HepG2 (cell line): Measurements from ENCODE around the gene NABP1. TPM values are rescaled to one million over a fixed set of nuclear protein-coding genes. Genes with fewer than 3 reads are reported as not detected.
"Not testable (repeated sequence)": the region's sequence is repeated elsewhere in the genome, so short reads cannot be mapped to it uniquely, and the experiment has no call there.

Experiments used
- ATAC-seq: fragments of 200-7000 bp; cut with Tn5 transposase; 3 replicates; pipeline ENCODE4 v1.9.1; 2020; ENCODE audit warnings: mild to moderate bottlenecking, moderate library complexity
- BruUV-seq: library from RNA; stranded (reverse); fragments of 400-500 nt; replicated peaks from 2 replicates; lab custom pipeline; 2021; lab: Mats Ljungman, UMichigan
- CTCF ChIA-PET: fragments of 300-600 bp; formaldehyde crosslinking; extraction: SDS; loops from one replicate; lab custom pipeline; 2021; ENCODE audit warnings: low total read pairs, inconsistent platforms, low intra/inter-chr PET ratio; lab: Yijun Ruan, JAX
- POLR2A ChIA-PET: fragments of 350-600 bp; sonication (Branson Sonifier 250); formaldehyde crosslinking; loops from one replicate; lab custom pipeline; 2020; ENCODE audit warnings: antibody characterized with exemption, inconsistent platforms; lab: Yijun Ruan, JAX
- DNase-seq: peaks from one replicate; pipeline ENCODE4 v3.0.0-alpha.2; 2015; ENCODE audit warnings: low spot score
- FAIRE-seq: peaks from 3 replicates; lab custom pipeline; 2011; peaks lifted over from hg19 to GRCh38; lab: Jason Lieb, UNC
- H2AFZ ChIP-seq: one replicate; pipeline ENCODE4 v1.6.1; 2011; ENCODE audit warnings: low read length, inconsistent platforms
- H3K27ac ChIP-seq: fragments of 300-600 bp; 3 replicates; pipeline ENCODE4 v1.8.0; 2011; ENCODE audit warnings: mixed run types, mild to moderate bottlenecking, mixed read lengths, low read length, inconsistent platforms; ENCODE audit not compliant: insufficient read depth; ENCODE audit errors: extremely low read length
- H3K27me3 ChIP-seq, 2 experiments: fragments of 200-600 bp in 1 of 2; 2 replicates in 1 of 2; 3 replicates in 1 of 2; pipeline versions ENCODE4 v1.6.0 to v1.8.0; 2011; ENCODE audit warnings: low read length in 2 of 2, mild to moderate bottlenecking in 2 of 2, moderate library complexity in 2 of 2, inconsistent platforms in 1 of 2; ENCODE audit not compliant: insufficient read depth in 2 of 2, control insufficient read depth in 1 of 2
- H3K36me3 ChIP-seq, 2 experiments: fragments of 200-600 bp in 1 of 2; replicated peaks in 1 of 2; 2 replicates in 1 of 2; 3 replicates in 1 of 2; pipeline versions ENCODE4 v1.5.1 to v1.8.0; 2011; ENCODE audit warnings: low read length in 2 of 2, inconsistent platforms in 1 of 2; ENCODE audit not compliant: insufficient read depth in 2 of 2, control insufficient read depth in 1 of 2
- H3K4me1 ChIP-seq: 2 replicates; pipeline ENCODE4 v1.5.1; 2012; ENCODE audit warnings: low read length, inconsistent platforms; ENCODE audit not compliant: insufficient read depth
- H3K4me2 ChIP-seq: 2 replicates; pipeline ENCODE4 v1.6.0; 2011; ENCODE audit warnings: low read depth, low read length, inconsistent platforms
- H3K4me3 ChIP-seq, 3 experiments: fragments of 200-600 bp in 1 of 3; sonication (generic), shearing (Covaris generic) in 1 of 3; replicated peaks in 1 of 3; 2 replicates each; pipeline ENCODE4 v1.5.1; 2011 to 2016; ENCODE audit warnings: low read length in 3 of 3, inconsistent platforms in 2 of 3, low read depth in 2 of 3, mild to moderate bottlenecking in 2 of 3, control low read depth in 1 of 3, mixed read lengths in 1 of 3; ENCODE audit not compliant: insufficient read depth in 1 of 3
- H3K79me2 ChIP-seq: one replicate; pipeline ENCODE4 v1.6.1; 2011; ENCODE audit warnings: low read length, inconsistent platforms; ENCODE audit not compliant: insufficient read depth
- H3K9ac ChIP-seq: 2 replicates; pipeline ENCODE4 v1.6.0; 2011; ENCODE audit warnings: mild to moderate bottlenecking, low read depth, low read length, inconsistent platforms; ENCODE audit not compliant: insufficient read depth
- H3K9me3 ChIP-seq: 2 replicates; pipeline ENCODE4 v1.5.1; 2012; ENCODE audit warnings: mild to moderate bottlenecking, low read length
- H4K20me1 ChIP-seq: 2 replicates; pipeline ENCODE4 v1.6.0; 2011; ENCODE audit warnings: inconsistent platforms, mild to moderate bottlenecking, low read length, moderate library complexity; ENCODE audit not compliant: insufficient read depth
- CBFB ChIP-seq: sonication (generic); formaldehyde crosslinking; IDR thresholded peaks from 2 replicates; pipeline ENCODE4 v1.4.0; 2020; ENCODE audit warnings: missing genetic modification reagents
- MEIS1 ChIP-seq: sonication (generic); formaldehyde crosslinking; IDR thresholded peaks from 2 replicates; pipeline ENCODE4 v1.9.0; 2021; ENCODE audit warnings: mild to moderate bottlenecking, missing genetic modification reagents, moderate library complexity, borderline replicate concordance
- NFYB ChIP-seq: sonication (generic); formaldehyde crosslinking; IDR thresholded peaks from 2 replicates; pipeline ENCODE4 v1.4.0; 2020; ENCODE audit warnings: missing genetic modification reagents
- ZC3H13 ChIP-seq: sonication (generic); formaldehyde crosslinking; IDR thresholded peaks from 2 replicates; pipeline ENCODE4 v1.8.1; 2023; ENCODE audit warnings: mild to moderate bottlenecking, missing genetic modification reagents, moderate library complexity
- ZNF605 ChIP-seq: sonication (generic); formaldehyde crosslinking; IDR thresholded peaks from 2 replicates; pipeline ENCODE4 v1.8.0; 2022; ENCODE audit warnings: mild to moderate bottlenecking, missing genetic modification reagents
- WGBS: methylation state at CpG from one replicate; pipeline ENCODE4 v1.1.6; 2017; ENCODE audit warnings: low lambda C conversion rate; 5-methylcytosine and 5-hydroxymethylcytosine counted together
- in situ Hi-C: cut with HindIII; loops from 2 replicates; pipeline ENCODE4 v1.10.0; 2017; ENCODE audit warnings: low pct_unique_long_range_greater_than_20kb; ENCODE audit not compliant: extremely low pct_ligation_motif_present
- intact Hi-C: fragments of 100-400 bp; cut with micrococcal nuclease; formaldehyde crosslinking; loops from one replicate; pipeline ENCODE4 v1.10.0; 2022; ENCODE audit not compliant: unreplicated experiment
- polyA plus RNA-seq, 8 experiments: library from polyadenylated mRNA; depleted of rRNA in 3 of 8; stranded (reverse) in 7 of 8; unstranded in 1 of 8; fragments of >200 nt; fragmentation: Illumina TruSeq in 4 of 8; extraction: Trizol in 4 of 8; gene quantifications; 2 replicates each; pipeline versions ENCODE4 v1.2.1 to v1.2.3, GENCODE V29; 2011 to 2016; ENCODE audit warnings: low read depth in 4 of 8, missing spikeins in 1 of 8, mixed read lengths in 1 of 8; ENCODE audit not compliant: insufficient read depth in 1 of 8
- total RNA-seq, 5 experiments: library from RNA; depleted of rRNA; stranded (reverse); fragments of >200 nt; fragmentation: Illumina TruSeq; extraction: Trizol; gene quantifications; 2 replicates each; pipeline ENCODE4 v1.2.3, GENCODE V29; 2016; ENCODE audit warnings: low read depth in 1 of 5

Gene NABP1
- total and polyA plus RNA-seq, 2 of the 13 experiments (the other 11 are each of a cell fraction or from before 2014, with no cell fraction given) = 14.9 to 19.8 TPM

DNA sequence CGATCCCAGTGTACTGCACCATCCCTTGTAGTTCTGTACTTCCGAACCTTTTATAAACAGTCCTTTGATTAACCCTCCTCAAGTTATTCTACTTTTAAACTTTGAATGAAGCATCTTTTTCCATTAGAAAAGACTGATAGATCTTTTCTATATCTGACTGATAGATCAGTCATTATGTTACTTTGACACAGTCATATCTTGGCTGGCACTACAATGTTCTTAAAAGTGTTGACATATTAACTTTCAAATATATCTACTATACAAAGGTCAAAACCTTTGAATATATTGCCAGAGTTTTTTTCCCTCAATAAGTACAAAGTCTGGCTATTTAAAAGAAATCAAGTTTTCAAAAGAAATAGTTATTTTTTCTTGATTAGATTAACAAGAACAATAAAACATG lies 35.4 kb upstream of the NABP1 start (continued):
- TF ChIP-seq MEIS1 (CRISPR knock-in tag) (no peak), NFYB (CRISPR knock-in tag) (no peak), CBFB (no peak), ZNF605 (no peak)
- TF ChIP-seq, all 625 proteins: peak for 0

DNA sequence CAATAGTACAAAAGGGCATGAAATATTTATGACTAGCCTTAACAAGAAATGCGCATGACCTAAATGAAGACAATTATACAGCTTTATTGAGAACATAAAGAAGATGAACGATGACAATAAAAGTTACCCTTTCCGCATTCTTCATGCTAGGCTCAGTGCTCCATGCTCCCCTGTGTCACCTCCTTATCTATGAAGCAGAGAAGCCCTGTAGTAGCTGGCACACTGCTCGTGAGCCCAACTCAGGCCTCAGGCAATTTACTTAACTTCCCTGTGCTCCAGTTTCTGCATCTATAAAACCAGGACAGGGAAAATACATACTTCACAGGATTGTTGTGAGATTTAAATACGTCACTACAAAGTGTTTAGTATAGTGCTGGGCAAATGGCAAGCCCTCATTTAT lies 34.5 kb upstream of the NABP1 start:
- H3K4me3 ChIP-seq = no peak overlapping the region
- 81% methylated on average over 5 of the region's 5 CpGs for WGBS

DNA sequence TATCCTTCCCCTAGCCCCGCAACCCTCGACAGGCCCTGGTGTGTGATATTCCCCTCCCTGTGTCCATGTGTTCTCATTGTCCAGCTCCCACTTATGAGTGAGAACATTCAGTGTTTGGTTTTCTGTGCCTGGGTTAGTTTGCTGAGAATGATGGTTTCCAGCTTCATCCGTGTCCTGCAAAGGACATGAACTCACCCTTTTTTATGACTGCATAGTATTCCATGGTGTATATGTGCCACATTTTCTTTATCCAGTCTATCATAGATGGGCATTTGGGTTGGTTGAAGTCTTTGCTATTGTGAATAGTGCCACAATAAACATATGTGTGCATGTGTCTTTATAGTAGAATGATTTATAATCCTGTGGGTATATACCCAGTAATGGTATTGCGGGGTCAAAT lies 33.3 kb upstream of the NABP1 start:
- H3K9me3 ChIP-seq, BruUV-seq: not testable (repeated sequence)
- WGBS = 84% methylated on average over 4 of the region's 4 CpGs

More for the DNA sequence above, 34.5 kb upstream of the NABP1 start:
- Histone ChIP-seq H3K36me3 (no peaks in the 10 kb centered on the region), H3K4me2 (no peak overlapping the region), H3K79me2 (no peaks in the 10 kb centered on the region), H3K9me3 (no peaks in the 10 kb centered on the region), H3K27me3 (no peaks in the 10 kb centered on the region), H3K9ac (no peak overlapping the region), H2AFZ (no peak overlapping the region), H4K20me1 (no peaks in the 10 kb centered on the region), H3K27ac (no peak overlapping the region), H3K4me1 (peaks cover 20% of the 10 kb centered on the region)
- ATAC-seq = no peak
- intact Hi-C loops = no loop called here
- FAIRE-seq = no peak
- in situ Hi-C loops = no loop called here
- POLR2A ChIA-PET = no interaction called here
- no peak for TF ChIP-seq ZC3H13 (CRISPR knock-in tag)
- no TSS peak for BruUV-seq
- CTCF ChIA-PET = no interaction called here
- DNase-seq = no peak

More for the DNA sequence above, 33.3 kb upstream of the NABP1 start:
- H3K4me2 ChIP-seq, H4K20me1 ChIP-seq, H3K9ac ChIP-seq, FAIRE-seq, H3K27ac ChIP-seq, ATAC-seq, in situ Hi-C loops, DNase-seq, H3K36me3 ChIP-seq, H3K79me2 ChIP-seq, H3K4me3 ChIP-seq, CTCF ChIA-PET, H2AFZ ChIP-seq, H3K27me3 ChIP-seq, intact Hi-C loops: not testable (repeated sequence)
- POLR2A ChIA-PET = interaction anchor here (1.2 kb wide), 1 partner anchor 33 kb away, joined by 4 read pairs; the partner anchor contains the start of gene NABP1
- H3K4me1 ChIP-seq = 0 out of 2 replicates have a peak, but pooled peaks cover 11% of the 10 kb centered on the region
